GM21447 (cell line): ENCODE data around the gene EPO.
"Not testable (repeated sequence)": the region's sequence is repeated elsewhere in the genome, so short reads cannot be mapped to it uniquely, and the experiment has no call there.

ENCODE experiments used
- ATAC-seq: cut with Tn5 transposase; IDR thresholded peaks from one replicate; pipeline ENCODE4 v1.9.1; 2021; ENCODE audit not compliant: unreplicated experiment

The EPO gene

DNA sequence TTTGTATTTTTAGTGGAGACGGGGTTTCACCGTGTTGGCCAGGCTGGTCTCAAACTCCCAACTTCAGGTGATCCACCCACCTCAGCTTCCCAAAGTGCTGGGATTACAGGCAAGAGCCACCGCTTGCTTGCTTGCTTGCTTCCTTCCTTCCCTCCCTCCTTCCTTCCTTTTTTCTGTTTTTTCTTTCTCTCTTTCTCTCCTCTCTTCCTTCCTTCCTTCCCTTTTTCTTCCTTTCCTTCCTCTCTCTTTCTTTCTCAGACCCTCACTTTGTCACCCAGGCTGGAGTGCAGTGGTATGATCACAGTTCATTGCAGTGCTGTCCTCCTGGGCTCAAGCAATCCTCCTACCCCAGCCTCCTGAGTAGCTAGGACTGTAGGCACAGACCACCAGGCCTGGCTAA lies 19.2 kb upstream of the EPO start:
- ATAC-seq, result not testable (repeated sequence)

DNA sequence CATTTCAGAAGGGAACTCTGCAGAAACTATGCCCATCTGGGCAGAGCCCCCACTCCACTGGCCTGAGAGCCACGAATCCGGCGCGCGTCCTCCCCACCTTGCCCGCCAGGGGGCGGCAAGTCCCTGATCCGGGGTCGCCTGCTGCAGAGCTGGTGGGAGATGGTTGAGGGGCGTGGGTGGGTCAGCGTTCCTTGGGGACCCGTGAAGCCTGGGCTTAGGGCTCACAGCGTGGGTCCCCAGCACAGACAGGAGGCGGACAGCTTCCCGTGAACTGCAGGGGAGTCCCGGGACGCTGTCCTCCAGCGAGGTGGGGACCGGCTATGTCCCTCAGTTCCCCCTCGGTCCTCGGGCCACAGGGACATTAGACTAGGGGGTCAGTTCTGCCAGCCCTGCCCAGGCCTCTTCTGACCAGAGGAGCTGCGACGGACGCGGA lies 14.9 kb upstream of the EPO start:
- peak; percentile 62 for ATAC-seq

DNA sequence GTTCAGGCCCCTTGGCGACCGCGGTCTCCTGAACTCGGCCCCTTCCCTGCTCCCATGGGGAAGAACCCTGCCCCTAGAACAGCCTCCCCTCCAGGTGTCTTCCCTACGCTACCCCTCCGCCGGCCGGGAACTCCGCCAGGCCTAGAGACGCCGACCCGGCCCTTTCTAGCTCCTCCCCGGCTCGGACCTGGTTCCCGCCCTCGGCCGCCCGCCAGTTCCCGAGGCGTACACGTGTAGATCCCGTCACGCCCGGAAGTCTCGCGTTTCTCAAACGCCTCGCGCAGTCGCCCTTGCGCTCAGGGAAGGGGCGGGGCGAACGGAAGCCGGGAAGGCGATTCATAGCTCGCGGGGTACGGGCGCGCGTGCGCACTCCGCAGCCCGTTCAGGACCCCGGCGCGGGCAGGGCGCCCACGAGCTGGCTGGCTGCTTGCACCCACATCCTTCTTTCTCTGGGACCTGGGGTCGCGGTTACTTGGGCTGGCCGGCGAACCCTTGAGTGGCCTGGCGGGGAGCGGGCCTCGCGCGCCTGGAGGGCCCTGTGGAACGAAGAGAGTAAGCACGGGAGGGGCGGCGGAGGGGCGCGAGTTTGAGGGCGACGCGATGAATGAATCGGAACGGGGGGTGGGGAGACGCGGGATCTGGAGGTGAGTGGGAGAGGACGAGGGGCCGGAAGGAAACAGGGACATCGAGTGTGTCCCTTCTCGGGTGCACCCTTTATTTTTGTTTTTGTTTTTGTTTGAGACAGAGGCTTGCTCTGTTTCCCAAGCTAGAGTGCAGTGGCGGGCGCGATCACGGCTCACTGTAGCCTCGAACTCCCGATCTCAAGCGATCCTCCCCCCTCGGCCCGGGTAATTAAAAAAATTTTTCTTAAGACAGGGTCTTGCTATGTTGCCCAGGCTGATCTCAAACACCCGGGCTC lies 14.3 kb upstream of the EPO start, which contains the start of gene POP7:
Gene POP7, plus strand, starts transcription at position 369 of the 919 bp plus-strand sequence. CDS start 710 bp downstream, outside the sequence.
- ATAC-seq, result peak; percentile 79

DNA sequence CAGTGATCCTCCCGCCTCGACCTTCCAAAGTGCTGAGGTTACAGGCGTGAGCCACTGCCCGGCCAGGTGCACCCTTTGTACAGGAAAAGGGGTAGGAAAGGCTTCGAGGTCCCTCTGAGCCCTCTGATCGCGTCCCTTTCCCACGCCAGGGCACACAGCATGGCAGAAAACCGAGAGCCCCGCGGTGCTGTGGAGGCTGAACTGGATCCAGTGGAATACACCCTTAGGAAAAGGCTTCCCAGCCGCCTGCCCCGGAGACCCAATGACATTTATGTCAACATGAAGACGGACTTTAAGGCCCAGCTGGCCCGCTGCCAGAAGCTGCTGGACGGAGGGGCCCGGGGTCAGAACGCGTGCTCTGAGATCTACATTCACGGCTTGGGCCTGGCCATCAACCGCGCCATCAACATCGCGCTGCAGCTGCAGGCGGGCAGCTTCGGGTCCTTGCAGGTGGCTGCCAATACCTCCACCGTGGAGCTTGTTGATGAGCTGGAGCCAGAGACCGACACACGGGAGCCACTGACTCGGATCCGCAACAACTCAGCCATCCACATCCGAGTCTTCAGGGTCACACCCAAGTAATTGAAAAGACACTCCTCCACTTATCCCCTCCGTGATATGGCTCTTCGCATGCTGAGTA lies 13.5 kb upstream of the EPO start:
- no peak for ATAC-seq

DNA sequence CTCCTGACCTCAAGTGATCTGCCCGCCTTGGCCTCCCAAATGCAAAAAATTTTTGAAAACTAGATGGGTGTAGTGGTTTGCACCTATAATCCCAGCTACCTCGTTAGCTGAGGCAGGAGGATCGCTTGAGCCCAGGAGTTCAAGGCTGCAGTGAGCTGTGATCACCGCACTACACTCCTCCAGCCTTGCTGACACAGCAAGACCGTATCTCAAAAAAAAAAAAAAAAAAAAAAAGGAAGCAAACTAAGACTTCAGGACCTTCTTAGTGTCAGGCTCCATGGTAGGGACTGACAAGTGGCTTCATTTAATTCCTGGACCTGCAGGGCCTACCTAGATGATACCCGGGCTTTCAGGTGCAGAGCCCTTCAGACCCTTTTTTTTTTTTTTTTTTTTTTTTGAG lies 11.9 kb upstream of the EPO start:
- ATAC-seq, result no peak

DNA sequence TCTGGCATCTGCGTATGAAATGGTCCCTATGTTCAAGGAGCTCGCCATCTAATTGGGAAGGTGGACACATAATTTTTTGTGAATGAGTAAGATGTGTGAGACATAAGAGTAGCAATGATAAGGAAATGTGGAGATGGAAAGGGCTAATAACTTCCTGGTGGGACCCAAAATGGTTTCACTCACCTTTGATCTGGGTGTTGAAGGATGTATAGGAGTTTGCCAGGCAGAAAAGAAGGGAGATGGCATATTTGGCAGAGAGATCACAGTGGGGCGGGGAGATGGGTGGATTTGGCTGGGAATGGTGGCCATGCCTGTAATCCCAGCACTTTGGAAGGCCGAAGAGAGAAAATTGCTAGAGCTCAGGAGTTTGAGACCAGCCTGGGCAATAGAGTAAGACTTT lies 9.8 kb upstream of the EPO start:
- ATAC-seq, result no peak

DNA sequence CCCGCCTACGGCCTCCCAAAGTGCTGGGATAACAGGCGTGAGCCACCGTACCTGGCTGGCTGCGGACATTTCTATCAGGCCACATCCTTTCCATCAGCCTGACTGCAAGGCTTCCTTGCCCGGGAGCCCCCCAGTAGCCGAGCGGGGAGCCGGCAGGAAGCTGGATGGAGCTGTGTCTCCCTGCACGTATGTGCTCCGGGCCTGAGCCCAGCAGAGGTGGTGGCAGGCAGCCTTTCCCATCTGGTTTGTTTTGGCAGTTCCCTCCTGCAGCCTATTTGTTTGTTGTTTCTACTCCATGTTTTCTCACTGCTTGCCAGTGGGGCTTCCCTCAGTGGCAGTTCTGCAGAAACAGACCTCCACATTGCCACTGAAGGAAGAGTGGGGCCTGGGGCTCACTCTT lies 8.9 kb upstream of the EPO start:
- no peak for ATAC-seq

DNA sequence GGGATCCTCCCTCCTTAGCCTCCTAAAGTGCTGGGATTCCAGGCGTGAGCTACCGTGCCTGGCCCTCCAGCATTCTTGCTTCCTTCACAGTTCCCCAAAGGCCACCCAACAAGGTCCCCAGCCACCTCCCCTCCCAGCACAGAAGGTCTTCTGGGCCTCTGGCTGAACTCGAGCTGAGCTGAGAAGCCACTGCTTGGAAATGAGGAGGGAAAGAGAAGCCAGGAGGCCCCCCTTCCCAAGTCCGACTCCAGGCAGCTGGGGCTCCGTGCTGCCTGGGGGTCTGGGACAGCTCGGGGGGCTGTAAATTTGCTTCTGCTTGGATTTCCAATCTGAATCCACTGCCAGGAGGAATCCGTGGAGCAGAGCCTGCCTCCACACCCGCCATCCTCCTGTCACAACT lies 5.5 kb upstream of the EPO start:
- ATAC-seq, result no peak

DNA sequence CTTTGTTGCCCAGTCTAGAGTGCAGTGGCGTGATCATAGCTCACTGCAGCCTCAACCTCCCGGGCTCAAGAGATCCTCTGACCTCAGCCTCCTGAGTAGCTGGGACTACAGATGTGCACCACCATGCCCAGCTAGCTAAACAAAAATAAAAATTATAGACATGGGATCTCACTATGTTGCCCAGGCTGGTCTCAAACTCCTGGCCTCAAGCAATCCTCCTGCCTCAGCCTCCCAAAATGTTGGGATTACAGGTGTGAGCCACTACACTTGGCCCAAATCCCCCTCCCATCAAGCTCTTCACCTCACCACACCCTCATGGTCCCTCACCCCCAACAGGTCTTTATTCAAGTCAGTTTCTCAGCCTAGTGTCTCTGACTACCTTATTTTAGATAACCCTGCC lies 3.2 kb upstream of the EPO start:
- ATAC-seq, result not testable (repeated sequence)

DNA sequence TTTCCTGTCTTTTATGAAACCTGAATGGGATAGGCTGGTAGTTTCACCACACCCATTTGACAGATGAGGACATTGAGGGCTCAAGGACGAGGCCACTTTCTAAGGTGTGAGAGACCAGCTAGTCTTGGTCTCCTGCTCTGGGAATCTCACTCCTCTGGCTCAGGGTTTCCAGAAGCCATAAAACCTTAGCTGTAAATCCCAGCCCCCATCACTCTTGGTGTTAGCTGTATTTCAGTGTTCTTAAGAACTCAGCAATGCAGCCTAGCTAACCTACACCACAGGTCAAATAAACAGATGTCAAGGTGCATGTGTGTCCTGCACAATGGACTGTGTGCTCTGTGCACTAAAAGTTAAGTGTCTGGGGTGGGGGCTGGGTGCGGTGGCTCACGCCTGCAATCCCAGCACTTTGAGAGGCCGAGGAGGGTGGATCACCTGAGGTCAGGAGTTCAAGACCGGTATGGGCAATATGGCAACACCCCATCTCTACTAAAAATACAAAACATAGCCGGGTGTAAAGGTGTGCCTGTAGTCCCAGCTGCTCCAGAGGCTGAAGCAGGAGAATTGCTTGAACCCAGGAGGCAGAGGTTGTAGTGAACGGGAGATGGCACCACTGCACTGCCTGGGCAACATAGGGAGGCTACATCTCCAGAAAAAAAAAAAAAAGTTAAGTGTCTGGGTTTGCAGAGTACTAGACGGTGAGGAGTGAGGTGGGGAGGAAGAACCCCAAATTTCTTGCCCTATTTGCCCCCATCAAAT lies 567 bp upstream of the EPO start:
- ATAC-seq, result no peak

DNA sequence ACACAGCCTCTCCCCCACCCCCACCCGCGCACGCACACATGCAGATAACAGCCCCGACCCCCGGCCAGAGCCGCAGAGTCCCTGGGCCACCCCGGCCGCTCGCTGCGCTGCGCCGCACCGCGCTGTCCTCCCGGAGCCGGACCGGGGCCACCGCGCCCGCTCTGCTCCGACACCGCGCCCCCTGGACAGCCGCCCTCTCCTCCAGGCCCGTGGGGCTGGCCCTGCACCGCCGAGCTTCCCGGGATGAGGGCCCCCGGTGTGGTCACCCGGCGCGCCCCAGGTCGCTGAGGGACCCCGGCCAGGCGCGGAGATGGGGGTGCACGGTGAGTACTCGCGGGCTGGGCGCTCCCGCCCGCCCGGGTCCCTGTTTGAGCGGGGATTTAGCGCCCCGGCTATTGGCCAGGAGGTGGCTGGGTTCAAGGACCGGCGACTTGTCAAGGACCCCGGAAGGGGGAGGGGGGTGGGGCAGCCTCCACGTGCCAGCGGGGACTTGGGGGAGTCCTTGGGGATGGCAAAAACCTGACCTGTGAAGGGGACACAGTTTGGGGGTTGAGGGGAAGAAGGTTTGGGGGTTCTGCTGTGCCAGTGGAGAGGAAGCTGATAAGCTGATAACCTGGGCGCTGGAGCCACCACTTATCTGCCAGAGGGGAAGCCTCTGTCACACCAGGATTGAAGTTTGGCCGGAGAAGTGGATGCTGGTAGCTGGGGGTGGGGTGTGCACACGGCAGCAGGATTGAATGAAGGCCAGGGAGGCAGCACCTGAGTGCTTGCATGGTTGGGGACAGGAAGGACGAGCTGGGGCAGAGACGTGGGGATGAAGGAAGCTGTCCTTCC lies 620 bp downstream of the EPO start:
- no peak for ATAC-seq

DNA sequence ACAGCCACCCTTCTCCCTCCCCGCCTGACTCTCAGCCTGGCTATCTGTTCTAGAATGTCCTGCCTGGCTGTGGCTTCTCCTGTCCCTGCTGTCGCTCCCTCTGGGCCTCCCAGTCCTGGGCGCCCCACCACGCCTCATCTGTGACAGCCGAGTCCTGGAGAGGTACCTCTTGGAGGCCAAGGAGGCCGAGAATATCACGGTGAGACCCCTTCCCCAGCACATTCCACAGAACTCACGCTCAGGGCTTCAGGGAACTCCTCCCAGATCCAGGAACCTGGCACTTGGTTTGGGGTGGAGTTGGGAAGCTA lies 1.2 kb downstream of the EPO start:
- ATAC-seq, result no peak

DNA sequence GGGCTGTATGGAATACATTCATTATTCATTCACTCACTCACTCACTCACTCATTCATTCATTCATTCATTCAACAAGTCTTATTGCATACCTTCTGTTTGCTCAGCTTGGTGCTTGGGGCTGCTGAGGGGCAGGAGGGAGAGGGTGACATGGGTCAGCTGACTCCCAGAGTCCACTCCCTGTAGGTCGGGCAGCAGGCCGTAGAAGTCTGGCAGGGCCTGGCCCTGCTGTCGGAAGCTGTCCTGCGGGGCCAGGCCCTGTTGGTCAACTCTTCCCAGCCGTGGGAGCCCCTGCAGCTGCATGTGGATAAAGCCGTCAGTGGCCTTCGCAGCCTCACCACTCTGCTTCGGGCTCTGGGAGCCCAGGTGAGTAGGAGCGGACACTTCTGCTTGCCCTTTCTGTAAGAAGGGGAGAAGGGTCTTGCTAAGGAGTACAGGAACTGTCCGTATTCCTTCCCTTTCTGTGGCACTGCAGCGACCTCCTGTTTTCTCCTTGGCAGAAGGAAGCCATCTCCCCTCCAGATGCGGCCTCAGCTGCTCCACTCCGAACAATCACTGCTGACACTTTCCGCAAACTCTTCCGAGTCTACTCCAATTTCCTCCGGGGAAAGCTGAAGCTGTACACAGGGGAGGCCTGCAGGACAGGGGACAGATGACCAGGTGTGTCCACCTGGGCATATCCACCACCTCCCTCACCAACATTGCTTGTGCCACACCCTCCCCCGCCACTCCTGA lies 2.4 kb downstream of the EPO start:
- no peak for ATAC-seq

DNA sequence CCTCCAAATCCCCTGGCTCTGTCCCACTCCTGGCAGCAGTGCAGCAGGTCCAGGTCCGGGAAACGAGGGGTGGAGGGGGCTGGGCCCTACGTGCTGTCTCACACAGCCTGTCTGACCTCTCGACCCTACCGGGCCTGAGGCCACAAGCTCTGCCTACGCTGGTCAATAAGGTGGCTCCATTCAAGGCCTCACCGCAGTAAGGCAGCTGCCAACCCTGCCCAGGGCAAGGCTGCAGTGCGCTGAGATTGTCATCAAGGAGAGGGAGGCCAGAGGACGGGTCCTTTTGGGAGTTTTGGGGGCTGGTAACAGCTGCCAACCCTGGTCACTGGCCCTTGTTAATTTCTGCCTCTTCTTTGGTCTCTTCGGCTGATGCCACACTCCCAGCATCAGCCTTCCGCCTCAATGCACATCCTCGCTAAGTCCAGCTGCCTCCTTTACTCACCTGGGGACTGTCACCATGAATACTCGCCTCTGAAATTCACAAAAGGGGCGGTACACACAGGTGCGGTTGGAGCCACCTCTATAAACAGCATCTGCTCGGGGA lies 3.5 kb downstream of the EPO start:
- ATAC-seq, result no peak

DNA sequence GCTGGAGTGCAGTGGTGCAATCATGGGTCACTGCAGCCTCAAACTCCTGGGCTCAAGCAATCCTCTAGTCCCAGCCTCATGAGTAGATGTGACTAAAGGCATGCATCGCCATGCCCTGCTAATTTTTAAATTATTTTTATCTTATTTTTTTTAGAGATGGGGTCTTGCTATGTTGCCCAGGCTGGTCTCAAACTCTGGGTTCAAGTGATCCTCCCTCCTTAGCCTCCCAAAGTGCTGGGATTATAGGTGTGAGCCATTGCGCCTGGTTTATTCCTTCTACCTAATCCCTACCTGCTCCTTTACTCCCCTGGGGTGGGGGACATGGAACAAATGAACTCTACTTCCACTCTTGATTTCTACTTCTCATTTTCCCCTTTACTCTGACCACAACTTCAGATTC lies 4.1 kb downstream of the EPO start:
- not testable (repeated sequence) for ATAC-seq

DNA sequence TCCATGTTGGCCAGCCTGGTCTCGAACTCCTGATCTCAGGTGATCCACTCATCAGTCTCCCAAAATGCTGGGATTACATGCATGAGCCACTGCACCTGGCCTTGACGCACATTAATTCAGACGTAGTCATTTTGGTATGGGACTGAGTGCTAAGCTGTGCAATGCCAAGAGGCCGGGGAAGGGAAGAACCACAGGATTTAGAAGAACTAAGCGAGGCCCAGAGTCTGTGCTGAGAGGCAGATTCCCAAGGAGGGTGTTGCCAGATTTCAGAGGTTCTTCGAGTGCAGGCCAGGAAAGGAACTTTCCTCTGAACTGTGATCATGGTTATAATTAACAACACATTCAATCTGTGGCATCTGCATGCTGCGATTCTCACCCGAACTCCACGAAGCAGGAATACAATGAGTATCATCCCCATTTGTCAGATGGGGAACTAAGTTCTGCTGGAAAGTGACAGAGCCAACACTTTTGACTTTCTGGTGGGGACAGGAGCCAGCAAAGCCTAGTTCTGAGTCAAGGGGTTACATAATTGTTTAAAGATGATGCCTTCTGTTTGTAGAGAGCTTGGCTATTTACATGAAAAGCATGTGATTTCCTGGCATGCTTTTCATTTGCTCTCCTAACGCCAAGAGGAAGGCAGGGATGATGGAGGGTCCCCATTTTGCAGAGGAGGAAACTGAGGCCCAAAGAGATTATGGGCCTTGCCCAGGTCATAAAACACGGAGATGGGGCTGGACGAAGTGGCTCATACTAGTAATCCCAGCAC lies 6.9 kb downstream of the EPO start:
- ATAC-seq, result no peak

DNA sequence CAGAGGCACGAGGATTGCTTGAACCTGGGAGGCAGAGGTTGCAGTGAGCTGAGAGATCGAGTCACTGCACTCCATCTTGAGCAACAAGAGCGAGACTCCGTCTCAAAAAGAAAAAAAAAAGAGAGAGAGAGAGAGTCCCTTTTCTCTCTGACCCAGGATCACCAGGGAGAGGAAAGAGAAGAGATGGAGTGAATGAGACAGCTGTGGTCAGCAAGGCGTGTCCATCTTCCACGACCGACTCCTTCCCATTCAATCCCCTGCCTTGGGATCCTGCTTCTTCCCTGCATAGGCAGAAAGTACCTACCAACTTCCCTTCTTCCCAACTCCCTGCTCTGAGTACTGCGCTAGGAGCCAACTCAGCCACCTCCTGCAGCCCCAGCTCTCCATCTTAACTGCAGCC lies 7.9 kb downstream of the EPO start:
- no peak for ATAC-seq

DNA sequence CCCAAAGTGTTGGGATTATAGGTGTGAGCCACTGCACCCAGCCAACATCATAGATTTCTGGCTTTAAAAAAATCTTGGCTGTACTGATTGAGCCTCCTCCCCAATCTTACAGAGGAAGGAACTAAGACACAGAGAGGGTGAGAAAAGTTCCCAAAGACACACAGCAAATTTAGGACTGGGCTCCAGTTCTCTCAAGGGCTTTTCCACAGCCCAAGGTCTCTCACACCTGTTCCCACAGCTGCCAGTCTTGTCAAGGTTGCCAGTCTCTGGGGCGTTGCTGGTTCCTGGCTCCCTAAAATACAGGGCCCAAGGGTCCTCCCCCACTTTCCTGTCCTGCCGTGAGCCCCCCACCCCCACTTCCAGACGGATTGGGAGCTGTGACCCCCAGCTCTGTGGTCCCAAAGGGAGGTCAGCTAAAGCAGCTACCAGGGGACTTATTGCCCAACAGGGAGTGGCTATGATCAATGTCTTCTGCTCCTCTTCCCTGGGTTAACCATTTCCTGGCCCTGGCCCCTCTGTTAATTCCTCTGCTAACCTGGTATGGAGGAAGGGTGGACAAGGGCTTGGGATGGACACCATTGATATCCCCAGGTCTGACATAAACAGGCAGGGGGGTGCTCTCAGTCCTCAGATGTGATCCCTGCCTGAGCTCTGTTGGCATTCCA lies 10.0 kb downstream of the EPO start:
- ATAC-seq, result no peak
